Heart left ventricle (tissue), 16 donors: ENCODE results near the gene COX6B2. TPM values are rescaled to one million over a fixed set of nuclear protein-coding genes. Genes with fewer than 3 reads are reported as not detected.

Source experiments
- ATAC-seq, 4 donors: fragments of 200-7000 bp; cut with Tn5 transposase; one replicate each; pipeline ENCODE4 v1.9.1; 2020 to 2022; ENCODE audit warnings: moderate library complexity in 4 of 4, mild to moderate bottlenecking in 3 of 4, moderate number of reproducible peaks in 1 of 4
- DNase-seq, 5 donors: peaks; one replicate each; pipeline ENCODE4 v3.0.0-alpha.2; 2020
- H3K27ac ChIP-seq, 12 donors: fragments of 200-600 bp; sonication (generic) in 4 of 12; one replicate each; pipeline versions ENCODE4 v1.5.0 to v1.8.0; 2016 to 2022; ENCODE audit warnings: mild to moderate bottlenecking in 2 of 12
- H3K27me3 ChIP-seq, 9 donors: fragments of 200-600 bp; sonication (generic) in 2 of 9; one replicate each; pipeline versions ENCODE4 v1.5.1 to v1.8.0; 2016 to 2022; ENCODE audit warnings: mild to moderate bottlenecking in 3 of 9
- H3K36me3 ChIP-seq, 9 donors: fragments of 200-600 bp; sonication (generic) in 2 of 9; one replicate each; pipeline versions ENCODE4 v1.5.0 to v1.8.0; 2018 to 2022; ENCODE audit warnings: mild to moderate bottlenecking in 2 of 9
- H3K4me1 ChIP-seq, 12 donors: fragments of 200-600 bp; sonication (generic) in 4 of 12; one replicate each; pipeline versions ENCODE4 v1.5.0 to v1.8.0; 2016 to 2022; ENCODE audit warnings: mild to moderate bottlenecking in 3 of 12
- H3K4me3 ChIP-seq, 12 donors: fragments of 200-600 bp; sonication (generic) in 4 of 12; one replicate each; pipeline versions ENCODE4 v1.5.0 to v1.8.0; 2017 to 2022; ENCODE audit warnings: mild to moderate bottlenecking in 9 of 12, moderate library complexity in 4 of 12
- H3K9me3 ChIP-seq, 12 donors: fragments of 200-600 bp; sonication (generic) in 4 of 12; one replicate each; pipeline versions ENCODE4 v1.5.0 to v1.8.0; 2016 to 2022; ENCODE audit warnings: mild to moderate bottlenecking in 1 of 12
- CTCF ChIP-seq, 12 donors: fragments of 200-600 bp; sonication (generic) in 4 of 12; IDR thresholded peaks; one replicate each; pipeline versions ENCODE4 v1.5.0 to v1.8.0; 2018 to 2022; ENCODE audit warnings: antibody characterized with exemption in 12 of 12, mild to moderate bottlenecking in 5 of 12
- POLR2A ChIP-seq, 2 donors: fragments of 450-650 bp; IDR thresholded peaks; one replicate each; pipeline ENCODE4 v1.6.1; 2017; ENCODE audit warnings: antibody characterized with exemption in 2 of 2, mild to moderate bottlenecking in 2 of 2, moderate library complexity in 2 of 2
- WGBS, 4 donors: extraction: QIAGEN DNeasy Blood & Tissue Kit in 2 of 4; methylation state at CpG; one replicate each; pipeline versions ENCODE4 v1.1.5 to v1.1.7; 2013 to 2018; 5-methylcytosine and 5-hydroxymethylcytosine counted together
- intact Hi-C, 10 donors: fragments of 100-400 bp; cut with DNase I; formaldehyde crosslinking; loops; one replicate each; pipeline versions ENCODE4 v1.11.1 to v1.14.2; 2022
- polyA plus RNA-seq, 2 donors: library from polyadenylated mRNA; stranded (reverse); fragments of 200-250 nt; gene quantifications; one replicate each; pipeline ENCODE4 v1.2.3, GENCODE V29; 2013
- total RNA-seq, 9 donors: library from RNA; depleted of rRNA in 2 of 9; stranded (reverse); fragments of >200 nt in 2 of 9; fragmentation: NEBNext Ultra II Directional in 3 of 9; extraction: Animal tissue kit (Norgen Biotek cat#: 25700) in 3 of 9; gene quantifications; one replicate each; pipeline versions ENCODE4 v1.1.0 to v1.2.4, GENCODE V29; 2016 to 2023
- donor health status: ischemic (EF 13 %, LVEDD 7.1; RV severe dilation, severe dysfunction).
- donor health status: healthy with polysubstance abuse.
- donor health status: DM: no; HTN: yes; CAD: no.
- donor health status: DM: no; HTN: no; CAD: no.
- donor health status: ischemic (EF 25% LVEDD 6.9; RV normal size, moderate dysfunction).
- donor health status: ischemic (EF 25% LVEDD 5.7; RV mildly dilated, moderate dysfunction).
- donor health status: healthy.
- donor health status: DM: yes; HTN: yes; CAD: no.
- donor health status: ischemic (EF 35%, LVEDD 5.7; RV mildly dilated, moderate dysfunction).
- donor health status: nonischemic (EF 11% LVEDD 7.7; RV severe dilation, severe dysfunction).
- donor health status: DM: yes; HTN: yes; CAD: no.
- donor health status: PGD.
- donor health status: ischemic (EF 29% LVEDD 5.4; RV normal size, mild dysfunction).
- donor health status: nonischemic (EF 23%, LVEDD 6.1; RV moderate dilation, normal function).

The COX6B2 gene
- total and polyA plus RNA-seq, 11 donors, result 0.16 TPM; not detected in 10

GRCh38 chr19:55382522-55383054 is 28.1 kb upstream of the COX6B2 start:
- no peaks in the 10 kb centered on the region for H3K9me3 ChIP-seq
- ATAC-seq (no peak), DNase-seq (no peak)
- peaks cover 0 to 8% (median 4%) of the 10 kb centered on the region in 9 donors for H3K27me3 ChIP-seq
- peaks cover 14 to 39% (median 26%) of the 10 kb centered on the region in 12 donors for H3K4me1 ChIP-seq
- intact Hi-C loops, result loop anchor here in 7 of 10 donors (2.0 to 10.0 kb wide), 6 partner anchors 78 to 252 kb away; partner anchors contain the start of genes BRSK1 (in 1 of the 7) and HSPBP1 (in 1 of the 7)
- H3K27ac ChIP-seq, result no peak overlapping the region
- no peak for TF ChIP-seq CTCF (IDR thresholded peaks at IDR 0.05)
- TF ChIP-seq POLR2A (IDR thresholded peaks at IDR 0.05), result no peak
- no peak overlapping the region for H3K4me3 ChIP-seq
- 96 to 99% (median 98%) methylated on average over 3 of the region's 3 CpGs for WGBS, 4 donors
- peaks cover 0 to 10% (median 7%) of the 10 kb centered on the region in 9 donors for H3K36me3 ChIP-seq

- H3K9me3 ChIP-seq, result no peaks in the 10 kb centered on the region
- 96 to 99% (median 98%) methylated on average over 5 of the region's 5 CpGs for WGBS, 4 donors
- peaks cover 9 to 37% (median 23%) of the 10 kb centered on the region in 12 donors for H3K4me1 ChIP-seq
- H3K36me3 ChIP-seq, result peaks cover 0 to 4% (median under 1%) of the 10 kb centered on the region in 9 donors
- no peak overlapping the region for H3K4me3 ChIP-seq
- ATAC-seq, result no peak
- TF ChIP-seq POLR2A (IDR thresholded peaks at IDR 0.05), result no peak
- TF ChIP-seq CTCF (IDR thresholded peaks at IDR 0.05), result no peak
- DNase-seq, result no peak
- H3K27me3 ChIP-seq, result peaks cover 0 to 14% (median 7%) of the 10 kb centered on the region in 9 donors
- no peak overlapping the region for H3K27ac ChIP-seq
- intact Hi-C loops, result loop anchor here in 7 of 10 donors (2.0 to 10.0 kb wide), 6 partner anchors 77 to 253 kb away; partner anchors contain the start of genes BRSK1 (in 1 of the 7) and HSPBP1 (in 1 of the 7)
Observed at GRCh38 chr19:55382013-55382412, 27.5 kb upstream of the COX6B2 start.

- WGBS, 4 donors, result 56 to 74% (median 71%) methylated on average over 9 to 11 of the region's 11 CpGs
- ATAC-seq (no peak), DNase-seq (no peak)
- Histone ChIP-seq H3K4me1 (peaks cover under 1 to 21% (median 7%) of the 10 kb centered on the region in 12 donors), H3K36me3 (no peaks in the 10 kb centered on the region), H3K4me3 (no peak overlapping the region), H3K27me3 (peaks cover 0 to 39% (median 28%) of the 10 kb centered on the region in 9 donors), H3K27ac (no peak overlapping the region), H3K9me3 (no peaks in the 10 kb centered on the region)
- no peak for TF ChIP-seq POLR2A (IDR thresholded peaks at IDR 0.05)
- TF ChIP-seq CTCF (IDR thresholded peaks at IDR 0.05), result no peak
- intact Hi-C loops, result loop anchor here in 2 of 10 donors (10.0 kb wide), 1 partner anchor 74 kb away; no protein-coding TSS in a partner anchor
Observed at GRCh38 chr19:55379174-55379573, 24.7 kb upstream of the COX6B2 start.

- no peak overlapping the region for H3K27ac ChIP-seq
- peaks cover 0 to 14% (median 3%) of the 10 kb centered on the region in 12 donors for H3K4me1 ChIP-seq
- 2 to 12% (median 6%) methylated on average over 10 to 43 of the region's 43 CpGs for WGBS, 4 donors
- H3K4me3 ChIP-seq, result no peak overlapping the region
- peaks cover 4 to 55% (median 39%) of the 10 kb centered on the region in 9 donors for H3K27me3 ChIP-seq
- DNase-seq (no peak), ATAC-seq (no peak)
- no peaks in the 10 kb centered on the region for H3K36me3 ChIP-seq
- intact Hi-C loops, result loop anchor here in 2 of 10 donors (10.0 kb wide), 1 partner anchor 73 kb away; no protein-coding TSS in a partner anchor
- H3K9me3 ChIP-seq, result no peaks in the 10 kb centered on the region
- TF ChIP-seq CTCF (IDR thresholded peaks at IDR 0.05), result no peak
- TF ChIP-seq POLR2A (IDR thresholded peaks at IDR 0.05), result no peak
Observed at GRCh38 chr19:55377356-55378131, 23.0 kb upstream of the COX6B2 start.
